ENCODE measurements around the gene COL23A1.

Gene COL23A1

GRCh38 chr5:178504340-178504960 lies 85.7 kb downstream of the COL23A1 start:
- no peaks in the 10 kb centered on the region for H3K36me3 ChIP-seq (replicated peaks in 1 of 2; ENCODE audit: control insufficient read depth in 2 of 2, insufficient read depth in 2 of 2, low read length in 2 of 2)
- no CpG with 5 or more reads among the region's 11 CpGs for WGBS, 2 donors (ENCODE audit: extremely low coverage in 2 of 2, insufficient read length in 2 of 2, insufficient replicate concordance in 1 of 2)

GRCh38 chr5:178502401-178503100 lies 87.6 kb downstream of the COL23A1 start:
- no peak overlapping the region for H2BK12ac ChIP-seq (ENCODE audit: low read length)
- H3K23ac ChIP-seq (ENCODE audit: low read depth, low read length, poor library complexity) = no peak overlapping the region
- H3K27me3 ChIP-seq (ENCODE audit: control insufficient read depth in 3 of 3, insufficient read depth in 3 of 3, low read depth in 1 of 3, low read length in 3 of 3) = no peaks in the 10 kb centered on the region
- H3K9ac ChIP-seq (ENCODE audit: low read depth, low read length, poor library complexity) = no peak overlapping the region
- H3K36me3 ChIP-seq (replicated peaks in 1 of 2; ENCODE audit: control insufficient read depth in 2 of 2, insufficient read depth in 2 of 2, low read length in 2 of 2) = no peaks in the 10 kb centered on the region
- H3K14ac ChIP-seq (ENCODE audit: low read length) = no peak overlapping the region
- no peak overlapping the region for H2BK5ac ChIP-seq (ENCODE audit: low read length)
- no peak overlapping the region for H2BK15ac ChIP-seq (ENCODE audit: low read length)
- no peak overlapping the region for H3K18ac ChIP-seq (ENCODE audit: low read length)
- no peak overlapping the region for H2BK120ac ChIP-seq (ENCODE audit: low read depth, low read length)
- no peak overlapping the region for H4K91ac ChIP-seq (ENCODE audit: low read depth, low read length, poor library complexity)
- H3K4me2 ChIP-seq (ENCODE audit: insufficient read depth, low read length, poor library complexity, severe bottlenecking) = no peak overlapping the region
- no CpG with 5 or more reads among the region's 21 CpGs for WGBS, 2 donors (ENCODE audit: extremely low coverage in 2 of 2, insufficient read length in 2 of 2, insufficient replicate concordance in 1 of 2)
- no peak for DNase-seq (ENCODE audit: low spot score)
- H2AFZ ChIP-seq (ENCODE audit: low read length) = no peak overlapping the region
- H2AK5ac ChIP-seq (ENCODE audit: low read depth, low read length) = no peak overlapping the region
- no peak overlapping the region for H3K27ac ChIP-seq (replicated peaks; ENCODE audit: low read length)
- no peak overlapping the region for H3K4me3 ChIP-seq (ENCODE audit: low read length in 2 of 2)
- no peaks in the 10 kb centered on the region for H3K79me1 ChIP-seq (ENCODE audit: low read depth, low read length)
- peaks cover 3 to 9% of the 10 kb centered on the region in 2 donors for H3K9me3 ChIP-seq (replicated peaks in 1 of 2; ENCODE audit: control insufficient read depth in 2 of 2, insufficient read depth in 1 of 2, low read depth in 1 of 2, low read length in 2 of 2)
- H3K4ac ChIP-seq (ENCODE audit: low read length) = no peak overlapping the region
- H4K8ac ChIP-seq (ENCODE audit: low read depth, low read length) = no peak overlapping the region
- H3K4me1 ChIP-seq (ENCODE audit: control insufficient read depth in 2 of 2, insufficient read depth in 1 of 2, low read depth in 1 of 2, low read length in 2 of 2) = peaks cover 4 to 9% of the 10 kb centered on the region in 2 donors

More at GRCh38 chr5:178504340-178504960, 85.7 kb downstream of the COL23A1 start:
- Histone ChIP-seq H3K4me1 (ENCODE audit: control insufficient read depth in 2 of 2, insufficient read depth in 1 of 2, low read depth in 1 of 2, low read length in 2 of 2) (peaks cover 4 to 9% of the 10 kb centered on the region in 2 donors), H2BK120ac (ENCODE audit: low read depth, low read length) (peak overlapping the region; percentile 61), H3K27ac (replicated peaks; ENCODE audit: low read length) (no peak overlapping the region), H3K9me3 (replicated peaks in 1 of 2; ENCODE audit: control insufficient read depth in 2 of 2, insufficient read depth in 1 of 2, low read depth in 1 of 2, low read length in 2 of 2) (peaks cover 6 to 17% of the 10 kb centered on the region in 2 donors), H2BK12ac (ENCODE audit: low read length) (no peak overlapping the region), H2BK15ac (ENCODE audit: low read length) (no peak overlapping the region), H3K9ac (ENCODE audit: low read depth, low read length, poor library complexity) (no peak overlapping the region), H3K79me1 (ENCODE audit: low read depth, low read length) (no peaks in the 10 kb centered on the region), H3K4me2 (ENCODE audit: insufficient read depth, low read length, poor library complexity, severe bottlenecking) (no peak overlapping the region), H3K27me3 (ENCODE audit: control insufficient read depth in 3 of 3, insufficient read depth in 3 of 3, low read depth in 1 of 3, low read length in 3 of 3) (no peaks in the 10 kb centered on the region), H3K23ac (ENCODE audit: low read depth, low read length, poor library complexity) (peak overlapping the region; percentile 8), H2AFZ (ENCODE audit: low read length) (no peak overlapping the region), H3K4me3 (ENCODE audit: low read length in 2 of 2) (no peak overlapping the region), H3K4ac (ENCODE audit: low read length) (no peak overlapping the region), H4K91ac (ENCODE audit: low read depth, low read length, poor library complexity) (no peak overlapping the region), H2AK5ac (ENCODE audit: low read depth, low read length) (no peak overlapping the region), H3K14ac (ENCODE audit: low read length) (no peak overlapping the region), H2BK5ac (ENCODE audit: low read length) (no peak overlapping the region), H3K18ac (ENCODE audit: low read length) (peak overlapping the region; percentile 77), H4K8ac (ENCODE audit: low read depth, low read length) (no peak overlapping the region)
- no peak for DNase-seq (ENCODE audit: low spot score)

GRCh38 chr5:178499352-178499751 lies 90.8 kb downstream of the COL23A1 start:
- Histone ChIP-seq H3K27me3 (ENCODE audit: control insufficient read depth in 3 of 3, insufficient read depth in 3 of 3, low read depth in 1 of 3, low read length in 3 of 3) (no peaks in the 10 kb centered on the region), H2AFZ (ENCODE audit: low read length) (no peak overlapping the region), H2BK5ac (ENCODE audit: low read length) (no peak overlapping the region), H3K36me3 (replicated peaks in 1 of 2; ENCODE audit: control insufficient read depth in 2 of 2, insufficient read depth in 2 of 2, low read length in 2 of 2) (no peaks in the 10 kb centered on the region), H3K9me3 (replicated peaks in 1 of 2; ENCODE audit: control insufficient read depth in 2 of 2, insufficient read depth in 1 of 2, low read depth in 1 of 2, low read length in 2 of 2) (no peaks in the 10 kb centered on the region), H3K4me2 (ENCODE audit: insufficient read depth, low read length, poor library complexity, severe bottlenecking) (no peak overlapping the region), H3K4me1 (ENCODE audit: control insufficient read depth in 2 of 2, insufficient read depth in 1 of 2, low read depth in 1 of 2, low read length in 2 of 2) (peaks cover 2% of the 10 kb centered on the region in 2 donors), H3K9ac (ENCODE audit: low read depth, low read length, poor library complexity) (no peak overlapping the region), H2BK120ac (ENCODE audit: low read depth, low read length) (no peak overlapping the region), H3K14ac (ENCODE audit: low read length) (no peak overlapping the region), H2AK5ac (ENCODE audit: low read depth, low read length) (no peak overlapping the region), H3K79me1 (ENCODE audit: low read depth, low read length) (no peaks in the 10 kb centered on the region), H3K18ac (ENCODE audit: low read length) (no peak overlapping the region), H2BK12ac (ENCODE audit: low read length) (no peak overlapping the region), H3K27ac (replicated peaks; ENCODE audit: low read length) (no peak overlapping the region), H3K4ac (ENCODE audit: low read length) (no peak overlapping the region), H4K8ac (ENCODE audit: low read depth, low read length) (no peak overlapping the region), H3K4me3 (ENCODE audit: low read length in 2 of 2) (no peak overlapping the region), H4K91ac (ENCODE audit: low read depth, low read length, poor library complexity) (no peak overlapping the region), H3K23ac (ENCODE audit: low read depth, low read length, poor library complexity) (no peak overlapping the region), H2BK15ac (ENCODE audit: low read length) (no peak overlapping the region)
- no peak for DNase-seq (ENCODE audit: low spot score)
- no CpG with 5 or more reads among the region's 6 CpGs for WGBS, 2 donors (ENCODE audit: extremely low coverage in 2 of 2, insufficient read length in 2 of 2, insufficient replicate concordance in 1 of 2)

- Histone ChIP-seq H3K9ac (ENCODE audit: low read depth, low read length, poor library complexity) (no peak overlapping the region), H3K36me3 (replicated peaks in 1 of 2; ENCODE audit: control insufficient read depth in 2 of 2, insufficient read depth in 2 of 2, low read length in 2 of 2) (no peaks in the 10 kb centered on the region), H3K18ac (ENCODE audit: low read length) (no peak overlapping the region), H2BK120ac (ENCODE audit: low read depth, low read length) (no peak overlapping the region), H4K8ac (ENCODE audit: low read depth, low read length) (no peak overlapping the region), H2AFZ (ENCODE audit: low read length) (no peak overlapping the region), H3K4me1 (ENCODE audit: control insufficient read depth in 2 of 2, insufficient read depth in 1 of 2, low read depth in 1 of 2, low read length in 2 of 2) (no peaks in the 10 kb centered on the region), H2BK5ac (ENCODE audit: low read length) (no peak overlapping the region), H2BK12ac (ENCODE audit: low read length) (no peak overlapping the region), H3K9me3 (replicated peaks in 1 of 2; ENCODE audit: control insufficient read depth in 2 of 2, insufficient read depth in 1 of 2, low read depth in 1 of 2, low read length in 2 of 2) (no peaks in the 10 kb centered on the region), H3K23ac (ENCODE audit: low read depth, low read length, poor library complexity) (no peak overlapping the region), H3K27ac (replicated peaks; ENCODE audit: low read length) (no peak overlapping the region), H3K4me3 (ENCODE audit: low read length in 2 of 2) (no peak overlapping the region), H3K4me2 (ENCODE audit: insufficient read depth, low read length, poor library complexity, severe bottlenecking) (no peak overlapping the region), H2BK15ac (ENCODE audit: low read length) (no peak overlapping the region), H2AK5ac (ENCODE audit: low read depth, low read length) (no peak overlapping the region), H3K27me3 (ENCODE audit: control insufficient read depth in 3 of 3, insufficient read depth in 3 of 3, low read depth in 1 of 3, low read length in 3 of 3) (no peaks in the 10 kb centered on the region), H4K91ac (ENCODE audit: low read depth, low read length, poor library complexity) (no peak overlapping the region), H3K79me1 (ENCODE audit: low read depth, low read length) (no peaks in the 10 kb centered on the region), H3K14ac (ENCODE audit: low read length) (no peak overlapping the region), H3K4ac (ENCODE audit: low read length) (no peak overlapping the region)
- DNase-seq (ENCODE audit: low spot score) = no peak
- no CpG with 5 or more reads among the region's 1 CpG for WGBS, 2 donors (ENCODE audit: extremely low coverage in 2 of 2, insufficient read length in 2 of 2, insufficient replicate concordance in 1 of 2)
Measured at GRCh38 chr5:178496642-178497041, 93.6 kb downstream of the COL23A1 start.

All from neuronal stem cell (in vitro differentiated cells).